ENCODE results near the gene TMEFF1. TPM values are rescaled to one million over a fixed set of nuclear protein-coding genes. Genes with fewer than 3 reads are reported as not detected.
A peak's percentile ranks its signal among the peaks of the same experiment; 100 is the strongest.
"Not testable (repeated sequence)": the region's sequence is repeated elsewhere in the genome, so short reads cannot be mapped to it uniquely, and the experiment has no call there.

TMEFF1 gene
- total RNA-seq, 2 experiments from 2014 or later, result 0.26 to 0.27 TPM

- Mint-ChIP-seq H3K27ac (no peak overlapping the region), H3K4me1 (ENCODE audit: low read depth) (no peaks in the 10 kb centered on the region), H3K27me3 (ENCODE audit: low read depth) (no peaks in the 10 kb centered on the region), H3K9me3 (no peaks in the 10 kb centered on the region), H3K36me3 (ENCODE audit: low read depth) (peaks cover 7% of the 10 kb centered on the region), H3K4me3 (no peak overlapping the region)
- peak; percentile 83 for DNase-seq
- CTCF ChIA-PET, result interaction anchor here (0.6 to 2.5 kb wide), 18 partner anchors 9 to 117 kb away, joined by 3 to 9 read pairs (median 5); no protein-coding TSS in a partner anchor
- intact Hi-C loops (cut with micrococcal nuclease), result loop anchor here (1.0 to 5.0 kb wide), 3 partner anchors 10 to 1276 kb away; no protein-coding TSS in a partner anchor
These were observed 34.8 kb upstream of the TMEFF1 start for GRCh38 chr9:100437860-100438805.

GRCh38 chr9:100440071-100440470 lies 32.9 kb upstream of the TMEFF1 start:
- Mint-ChIP-seq H3K36me3 (ENCODE audit: low read depth) (peaks cover 12% of the 10 kb centered on the region), H3K27ac (no peak overlapping the region), H3K27me3 (ENCODE audit: low read depth) (no peaks in the 10 kb centered on the region), H3K9me3 (no peaks in the 10 kb centered on the region), H3K4me3 (no peak overlapping the region), H3K4me1 (ENCODE audit: low read depth) (no peaks in the 10 kb centered on the region)
- intact Hi-C loops (cut with micrococcal nuclease), result no loop called here
- DNase-seq, result no peak
- CTCF ChIA-PET, result interaction anchor here (0.8 kb wide), 1 partner anchor 21 kb away, joined by 3 read pairs; no protein-coding TSS in a partner anchor

- intact Hi-C loops (cut with micrococcal nuclease); H3K27me3 Mint-ChIP-seq (ENCODE audit: low read depth); H3K4me1 Mint-ChIP-seq (ENCODE audit: low read depth); DNase-seq; H3K4me3 Mint-ChIP-seq; H3K9me3 Mint-ChIP-seq; H3K27ac Mint-ChIP-seq: not testable (repeated sequence)
- CTCF ChIA-PET, result interaction anchor here (0.6 to 0.8 kb wide), 2 partner anchors 21 to 1181 kb away, joined by 3 read pairs; no protein-coding TSS in a partner anchor
- H3K36me3 Mint-ChIP-seq (ENCODE audit: low read depth), result peaks cover 12% of the 10 kb centered on the region
These were observed 32.5 kb upstream of the TMEFF1 start for GRCh38 chr9:100440487-100440886.

DNA sequence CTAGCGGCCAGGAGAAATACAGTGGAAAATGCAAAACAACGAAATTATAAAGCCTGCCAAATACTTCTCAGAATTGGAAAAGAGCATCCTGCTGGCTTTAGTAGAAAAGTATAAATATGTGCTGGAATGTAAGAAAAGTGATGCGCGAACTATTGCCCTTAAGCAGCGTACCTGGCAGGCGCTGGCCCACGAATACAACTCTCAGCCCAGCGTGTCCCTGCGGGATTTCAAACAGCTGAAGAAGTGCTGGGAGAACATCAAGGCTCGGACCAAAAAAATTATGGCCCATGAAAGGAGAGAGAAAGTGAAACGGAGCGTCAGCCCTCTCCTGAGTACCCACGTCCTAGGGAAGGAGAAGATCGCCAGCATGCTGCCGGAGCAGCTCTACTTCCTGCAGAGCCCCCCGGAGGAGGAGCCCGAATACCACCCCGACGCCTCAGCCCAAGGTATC lies 31.0 kb upstream of the TMEFF1 start:
- peaks cover 14% of the 10 kb centered on the region for H3K36me3 Mint-ChIP-seq (ENCODE audit: low read depth)
- H3K4me1 Mint-ChIP-seq (ENCODE audit: low read depth), result no peaks in the 10 kb centered on the region
- intact Hi-C loops (cut with micrococcal nuclease), result no loop called here
- CTCF ChIA-PET, result interaction anchor here (0.7 to 1.2 kb wide), 3 partner anchors 28 to 870 kb away, joined by 3 read pairs; no protein-coding TSS in a partner anchor
- no peak overlapping the region for H3K27ac Mint-ChIP-seq
- DNase-seq, result no peak
- no peak overlapping the region for H3K4me3 Mint-ChIP-seq
- no peaks in the 10 kb centered on the region for H3K27me3 Mint-ChIP-seq (ENCODE audit: low read depth)
- no peaks in the 10 kb centered on the region for H3K9me3 Mint-ChIP-seq

- no peaks in the 10 kb centered on the region for H3K27me3 Mint-ChIP-seq (ENCODE audit: low read depth)
- no peak overlapping the region for H3K4me3 Mint-ChIP-seq
- H3K36me3 Mint-ChIP-seq (ENCODE audit: low read depth), result peaks cover 14% of the 10 kb centered on the region
- intact Hi-C loops (cut with micrococcal nuclease), result no loop called here
- H3K4me1 Mint-ChIP-seq (ENCODE audit: low read depth), result peaks cover under 1% of the 10 kb centered on the region
- H3K27ac Mint-ChIP-seq, result no peak overlapping the region
- CTCF ChIA-PET, result interaction anchor here (0.8 kb wide), 1 partner anchor 119 kb away, joined by 3 read pairs; no protein-coding TSS in a partner anchor
- no peak for DNase-seq
- no peaks in the 10 kb centered on the region for H3K9me3 Mint-ChIP-seq
These were observed 28.9 kb upstream of the TMEFF1 start for GRCh38 chr9:100443781-100444768.

- H3K27me3 Mint-ChIP-seq (ENCODE audit: low read depth), result no peaks in the 10 kb centered on the region
- intact Hi-C loops (cut with micrococcal nuclease), result no loop called here
- no peak overlapping the region for H3K27ac Mint-ChIP-seq
- CTCF ChIA-PET, result no interaction called here
- peaks cover 7% of the 10 kb centered on the region for H3K4me1 Mint-ChIP-seq (ENCODE audit: low read depth)
- H3K9me3 Mint-ChIP-seq, result no peaks in the 10 kb centered on the region
- no peak for DNase-seq
- H3K36me3 Mint-ChIP-seq (ENCODE audit: low read depth), result peaks cover 15% of the 10 kb centered on the region
- no peak overlapping the region for H3K4me3 Mint-ChIP-seq
These were observed 27.6 kb upstream of the TMEFF1 start for GRCh38 chr9:100445161-100445902.

GRCh38 chr9:100445903-100446549 lies 26.9 kb upstream of the TMEFF1 start:
- Mint-ChIP-seq H3K27me3 (ENCODE audit: low read depth) (no peaks in the 10 kb centered on the region), H3K9me3 (no peaks in the 10 kb centered on the region), H3K4me3 (no peak overlapping the region), H3K4me1 (ENCODE audit: low read depth) (peaks cover 7% of the 10 kb centered on the region), H3K27ac (no peak overlapping the region), H3K36me3 (ENCODE audit: low read depth) (peaks cover 19% of the 10 kb centered on the region)
- CTCF ChIA-PET, result no interaction called here
- DNase-seq, result no peak
- intact Hi-C loops (cut with micrococcal nuclease), result no loop called here

GRCh38 chr9:100447041-100447440 lies 25.9 kb upstream of the TMEFF1 start:
- no peak overlapping the region for H3K27ac Mint-ChIP-seq
- peaks cover 1% of the 10 kb centered on the region for H3K9me3 Mint-ChIP-seq
- CTCF ChIA-PET, result interaction anchor here (0.6 to 1.1 kb wide), 2 partner anchors 9 to 807 kb away, joined by 4 to 5 read pairs; no protein-coding TSS in a partner anchor
- H3K4me1 Mint-ChIP-seq (ENCODE audit: low read depth), result peaks cover 7% of the 10 kb centered on the region
- H3K36me3 Mint-ChIP-seq (ENCODE audit: low read depth), result peaks cover 20% of the 10 kb centered on the region
- intact Hi-C loops (cut with micrococcal nuclease), result no loop called here
- no peak for DNase-seq
- H3K4me3 Mint-ChIP-seq, result no peak overlapping the region
- no peaks in the 10 kb centered on the region for H3K27me3 Mint-ChIP-seq (ENCODE audit: low read depth)

- CTCF ChIA-PET, result interaction anchor here (1.7 kb wide), 1 partner anchor 10 kb away, joined by 6 read pairs; no protein-coding TSS in a partner anchor
- peaks cover 7% of the 10 kb centered on the region for H3K4me1 Mint-ChIP-seq (ENCODE audit: low read depth)
- H3K9me3 Mint-ChIP-seq, result peaks cover 1% of the 10 kb centered on the region
- H3K27me3 Mint-ChIP-seq (ENCODE audit: low read depth), result no peaks in the 10 kb centered on the region
- H3K4me3 Mint-ChIP-seq, result no peak overlapping the region
- peaks cover 26% of the 10 kb centered on the region for H3K36me3 Mint-ChIP-seq (ENCODE audit: low read depth)
- DNase-seq, result no peak
- intact Hi-C loops (cut with micrococcal nuclease), result no loop called here
- H3K27ac Mint-ChIP-seq, result no peak overlapping the region
These were observed 24.7 kb upstream of the TMEFF1 start for GRCh38 chr9:100448266-100448665.

- Mint-ChIP-seq H3K27me3 (ENCODE audit: low read depth) (no peaks in the 10 kb centered on the region), H3K9me3 (peaks cover 1% of the 10 kb centered on the region), H3K4me3 (no peak overlapping the region), H3K4me1 (ENCODE audit: low read depth) (peaks cover 7% of the 10 kb centered on the region), H3K36me3 (ENCODE audit: low read depth) (peaks cover 29% of the 10 kb centered on the region), H3K27ac (no peak overlapping the region)
- intact Hi-C loops (cut with micrococcal nuclease), result no loop called here
- DNase-seq, result no peak
- CTCF ChIA-PET, result interaction anchor here (1.7 kb wide), 1 partner anchor 11 kb away, joined by 6 read pairs; no protein-coding TSS in a partner anchor
These were observed 23.5 kb upstream of the TMEFF1 start for GRCh38 chr9:100449420-100449819.

- Mint-ChIP-seq H3K9me3 (peaks cover 1% of the 10 kb centered on the region), H3K4me1 (ENCODE audit: low read depth) (peaks cover 7% of the 10 kb centered on the region), H3K4me3 (no peak overlapping the region), H3K36me3 (ENCODE audit: low read depth) (peaks cover 25% of the 10 kb centered on the region), H3K27ac (no peak overlapping the region), H3K27me3 (ENCODE audit: low read depth) (no peaks in the 10 kb centered on the region)
- no peak for DNase-seq
- intact Hi-C loops (cut with micrococcal nuclease), result no loop called here
- CTCF ChIA-PET, result no interaction called here
These were observed 20.1 kb upstream of the TMEFF1 start for GRCh38 chr9:100452894-100453293.

Data from activated naive CD4-positive, alpha-beta T cell treated with anti-CD3 and anti-CD28 coated beads for 36 hours (primary cell).